Immature natural killer cell (primary cell): ENCODE results near the gene SLX1B. TPM values are rescaled to one million over a fixed set of nuclear protein-coding genes. Genes with fewer than 3 reads are reported as not detected.
"Not testable (repeated sequence)": the region's sequence is repeated elsewhere in the genome, so short reads cannot be mapped to it uniquely, and the experiment has no call there.

Experiments
- DNase-seq, 3 donors: peaks; one replicate each; pipeline ENCODE4 v3.0.0; 2022; ENCODE audit warnings: mixed read lengths in 1 of 3
- H3K27ac Mint-ChIP-seq, 6 donors: one replicate each; pipeline ENCODE4 v1.8.0; 2020; ENCODE audit warnings: mixed read lengths in 6 of 6, mild to moderate bottlenecking in 5 of 6, inconsistent platforms in 4 of 6, moderate library complexity in 3 of 6
- H3K27me3 Mint-ChIP-seq, 3 donors: one replicate each; pipeline ENCODE4 v1.8.0; 2020 to 2021; ENCODE audit warnings: low read depth in 3 of 3, mild to moderate bottlenecking in 3 of 3, mixed read lengths in 3 of 3, moderate library complexity in 3 of 3, inconsistent platforms in 1 of 3
- H3K36me3 Mint-ChIP-seq, 3 donors: one replicate each; pipeline ENCODE4 v1.8.0; 2020; ENCODE audit warnings: mixed read lengths in 3 of 3, inconsistent platforms in 2 of 3, mild to moderate bottlenecking in 2 of 3
- H3K4me1 Mint-ChIP-seq, 2 donors: one replicate each; pipeline ENCODE4 v1.8.0; 2020; ENCODE audit warnings: inconsistent platforms in 2 of 2, mild to moderate bottlenecking in 2 of 2, mixed read lengths in 2 of 2, moderate library complexity in 1 of 2
- H3K4me3 Mint-ChIP-seq, 5 donors: one replicate each; pipeline ENCODE4 v1.8.0; 2020; ENCODE audit warnings: mild to moderate bottlenecking in 5 of 5, mixed read lengths in 5 of 5, inconsistent platforms in 3 of 5, moderate library complexity in 3 of 5
- H3K9me3 Mint-ChIP-seq, 6 donors: one replicate each; pipeline ENCODE4 v1.8.0; 2020; ENCODE audit warnings: mild to moderate bottlenecking in 6 of 6, mixed read lengths in 6 of 6, inconsistent platforms in 4 of 6, moderate library complexity in 3 of 6
- polyA plus RNA-seq, 3 donors: library from polyadenylated mRNA; unstranded; fragments of 300-500 nt; fragmentation: Illumina TruSeq; gene quantifications; one replicate each; pipeline ENCODE4 v1.2.3, GENCODE V29; 2021

Gene SLX1B
- polyA plus RNA-seq, 3 donors from 2014 or later, result 5.8 to 22.7 (median 9.1) TPM

DNA sequence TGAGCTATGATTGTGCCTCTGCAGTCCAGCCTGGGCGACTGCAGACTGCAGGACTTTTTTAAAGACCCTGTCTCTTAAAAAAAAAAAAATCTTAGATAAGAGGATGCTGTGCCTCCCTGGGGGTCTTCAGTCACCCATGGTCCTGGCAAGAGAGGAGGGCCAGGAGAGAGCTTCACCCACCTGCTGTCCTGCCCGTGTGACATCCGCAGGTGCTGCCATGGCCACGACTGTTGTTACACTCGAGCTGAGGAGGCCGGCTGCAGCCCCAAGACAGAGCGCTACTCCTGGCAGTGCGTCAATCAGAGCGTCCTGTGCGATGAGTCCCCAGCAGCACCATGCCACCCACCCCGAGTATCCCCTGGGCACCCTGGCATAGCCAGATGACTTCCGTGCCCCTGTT, 27.9 kb downstream of the SLX1B start:
- H3K4me3 Mint-ChIP-seq, H3K27ac Mint-ChIP-seq, H3K4me1 Mint-ChIP-seq, H3K27me3 Mint-ChIP-seq, H3K36me3 Mint-ChIP-seq, DNase-seq, H3K9me3 Mint-ChIP-seq: not testable (repeated sequence)

GRCh38 chr16:29506308-29506707, 52.0 kb downstream of the SLX1B start, which contains the start of gene NPIPB12:
TSS of gene NPIPB12 (minus strand) at chr16:29506408.
- H3K4me1 Mint-ChIP-seq, DNase-seq, H3K36me3 Mint-ChIP-seq, H3K9me3 Mint-ChIP-seq, H3K27ac Mint-ChIP-seq, H3K27me3 Mint-ChIP-seq, H3K4me3 Mint-ChIP-seq: not testable (repeated sequence)

Other genes with a start within 250 kb of the SLX1B start
- gene NPIPB11, start 47.8 kb upstream of the SLX1B start, polyA plus RNA-seq, result under 1 TPM; 0.06 to 0.62 (median 0.22) TPM
- gene BOLA2, start 182 bp upstream of the SLX1B start, polyA plus RNA-seq, result 10 to 100 TPM; 24.1 to 42.5 (median 32.0) TPM
- gene SULT1A4, start 5.4 kb downstream of the SLX1B start, polyA plus RNA-seq, result 1 to 10 TPM in 1 of 3 donors, under 1 TPM in 1, not detected in 1; 0.43 to 1.6 TPM
- 10 to 100 TPM in 1 of 3 donors, 1 to 10 TPM in 1, not detected in 1; 2.0 to 11.6 TPM for gene NPIPB12, start 51.9 kb downstream of the SLX1B start, polyA plus RNA-seq
- gene SPN, start 208.7 kb downstream of the SLX1B start, polyA plus RNA-seq, result 100 to 1,000 TPM; 231 to 632 (median 323) TPM
- gene QPRT, start 224.6 kb downstream of the SLX1B start, polyA plus RNA-seq, result 1 to 10 TPM in 2 of 3 donors, under 1 TPM in 1; 0.81 to 4.7 (median 2.1) TPM